GM13977 (cell line): Measurements from ENCODE around the gene L3MBTL1.

ENCODE experiments used
- DNase-seq: peaks from one replicate; pipeline ENCODE4 v3.0.0; 2012; ENCODE audit warnings: low spot score
- CTCF ChIP-seq: IDR thresholded peaks from 2 replicates; pipeline ENCODE4 v1.5.1; 2012; ENCODE audit warnings: mild to moderate bottlenecking, control low read depth; ENCODE audit not compliant: insufficient read depth; ENCODE audit errors: extremely low read depth, missing control alignments
- in situ Hi-C: fragments of 300-500 bp; cut with MboI; formaldehyde crosslinking; loops from one replicate; pipeline ENCODE4 v1.12.0; 2022; ENCODE audit warnings: low sequenced_read_pairs, low pct_unique_long_range_greater_than_20kb, mixed read lengths, inconsistent platforms; ENCODE audit not compliant: unreplicated experiment

The L3MBTL1 gene

DNA sequence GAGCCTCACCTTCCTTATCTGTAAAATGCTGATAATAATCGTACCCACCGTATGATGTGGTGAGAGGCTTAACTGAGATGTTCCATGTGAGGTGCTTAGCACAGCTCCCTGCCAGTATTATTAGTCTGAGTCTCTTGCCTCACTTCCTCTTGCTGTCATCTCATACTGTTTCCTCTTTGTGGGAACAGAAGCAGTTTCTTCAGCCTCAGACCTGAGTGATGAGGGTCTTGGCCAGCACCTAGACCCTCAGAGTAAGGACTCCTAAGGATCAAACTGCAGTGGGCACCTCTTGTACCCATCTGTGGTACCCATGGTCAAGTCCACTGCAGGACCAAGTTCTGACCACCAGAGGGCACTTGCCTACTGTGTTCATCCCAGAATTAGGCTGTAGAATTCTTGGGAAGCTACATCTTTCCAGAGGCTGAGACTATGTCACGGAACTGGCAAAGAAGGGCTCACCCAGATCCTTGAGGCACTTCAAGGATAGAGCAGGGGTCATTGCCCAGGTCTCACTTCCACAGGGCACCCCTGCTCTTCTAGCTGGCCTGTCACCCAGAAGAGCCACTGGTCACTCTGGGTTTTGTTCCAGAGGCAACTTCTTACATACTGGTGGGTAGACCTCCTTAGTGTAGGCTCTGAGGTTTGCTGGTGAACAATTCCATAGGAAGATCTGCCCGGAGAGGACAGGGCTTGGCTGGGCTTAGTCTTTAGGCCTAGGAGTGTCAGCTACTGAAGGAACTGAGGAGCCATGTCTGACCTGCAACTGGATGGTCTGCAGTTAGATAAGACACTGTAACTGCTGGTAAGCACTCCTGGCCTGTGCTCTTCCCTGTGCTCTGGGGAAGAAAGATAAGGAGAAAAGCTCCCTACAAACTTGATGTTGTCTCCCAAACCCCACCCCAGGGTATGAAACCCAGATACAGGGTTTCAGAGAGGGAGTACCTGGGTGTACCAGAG is 30.7 kb downstream of the L3MBTL1 start:
- peak; percentile 80 for TF ChIP-seq CTCF
- in situ Hi-C loops: loop anchor here (10.0 to 25.0 kb wide), 2 partner anchors 157 to 549 kb away; no protein-coding TSS in a partner anchor
- DNase-seq: peak; percentile 50

DNA sequence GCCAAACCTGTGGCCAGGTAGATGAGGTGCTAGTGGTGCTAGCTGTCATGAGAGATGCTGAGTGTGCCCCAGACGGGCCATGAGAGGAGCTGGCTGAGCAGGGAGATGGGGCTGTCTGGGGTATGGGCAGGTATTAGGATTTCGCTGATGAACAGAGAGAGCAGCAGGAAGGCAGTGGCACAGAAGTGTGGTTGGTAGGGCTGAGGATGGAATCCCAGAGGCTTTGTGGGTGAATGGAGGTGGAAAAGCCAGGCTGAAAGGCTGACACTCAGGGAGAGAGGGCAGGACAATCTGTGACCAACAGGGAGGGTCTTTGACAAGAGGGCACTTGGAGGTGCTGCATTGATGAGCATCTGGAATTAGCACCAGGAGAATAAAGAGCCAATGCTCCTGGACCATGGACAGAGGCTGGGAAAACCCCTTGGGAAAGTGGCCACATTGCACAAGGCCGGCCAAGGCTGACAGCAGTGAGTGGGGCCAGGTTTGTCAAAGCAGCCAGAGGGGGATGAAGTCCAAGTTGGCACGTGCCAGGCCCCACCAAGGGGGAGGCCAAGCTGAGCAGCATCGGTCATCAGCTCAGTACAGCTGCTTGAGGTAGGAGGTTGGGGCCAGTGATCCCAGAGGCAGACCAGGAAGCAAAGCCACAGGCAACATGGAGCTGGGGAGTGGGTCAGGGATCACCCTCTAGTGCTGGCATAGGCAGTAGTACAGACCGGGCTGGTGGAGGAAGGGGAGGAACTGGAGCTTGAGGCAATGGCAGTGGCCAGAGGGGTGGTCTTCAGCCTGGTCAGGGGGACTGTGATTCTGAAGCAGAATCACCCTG is 31.6 kb downstream of the L3MBTL1 start:
- in situ Hi-C loops: loop anchor here (10.0 to 25.0 kb wide), 2 partner anchors 156 to 548 kb away; no protein-coding TSS in a partner anchor
- TF ChIP-seq CTCF: no peak
- DNase-seq: no peak

- no peak for TF ChIP-seq CTCF
- in situ Hi-C loops: loop anchor here (10.0 to 25.0 kb wide), 2 partner anchors 155 to 547 kb away; no protein-coding TSS in a partner anchor
- no peak for DNase-seq
Measured at GRCh38 chr20:43539975-43540672, 32.6 kb downstream of the L3MBTL1 start.

- TF ChIP-seq CTCF: no peak
- in situ Hi-C loops: loop anchor here (25.0 kb wide), 1 partner anchor 547 kb away; no protein-coding TSS in a partner anchor
- no peak for DNase-seq
Measured at GRCh38 chr20:43540673-43541060, 33.2 kb downstream of the L3MBTL1 start.

GRCh38 chr20:43541214-43541613 is 33.7 kb downstream of the L3MBTL1 start:
- in situ Hi-C loops: loop anchor here (25.0 kb wide), 1 partner anchor 546 kb away; no protein-coding TSS in a partner anchor
- DNase-seq: no peak
- no peak for TF ChIP-seq CTCF

GRCh38 chr20:43542161-43542560 is 34.7 kb downstream of the L3MBTL1 start:
- no peak for DNase-seq
- no peak for TF ChIP-seq CTCF
- in situ Hi-C loops: loop anchor here (25.0 kb wide), 1 partner anchor 545 kb away; no protein-coding TSS in a partner anchor
